Measurements from ENCODE around the gene SLC52A3.
"Not testable (repeated sequence)": the region's sequence is repeated elsewhere in the genome, so short reads cannot be mapped to it uniquely, and the experiment has no call there.

The SLC52A3 gene

DNA sequence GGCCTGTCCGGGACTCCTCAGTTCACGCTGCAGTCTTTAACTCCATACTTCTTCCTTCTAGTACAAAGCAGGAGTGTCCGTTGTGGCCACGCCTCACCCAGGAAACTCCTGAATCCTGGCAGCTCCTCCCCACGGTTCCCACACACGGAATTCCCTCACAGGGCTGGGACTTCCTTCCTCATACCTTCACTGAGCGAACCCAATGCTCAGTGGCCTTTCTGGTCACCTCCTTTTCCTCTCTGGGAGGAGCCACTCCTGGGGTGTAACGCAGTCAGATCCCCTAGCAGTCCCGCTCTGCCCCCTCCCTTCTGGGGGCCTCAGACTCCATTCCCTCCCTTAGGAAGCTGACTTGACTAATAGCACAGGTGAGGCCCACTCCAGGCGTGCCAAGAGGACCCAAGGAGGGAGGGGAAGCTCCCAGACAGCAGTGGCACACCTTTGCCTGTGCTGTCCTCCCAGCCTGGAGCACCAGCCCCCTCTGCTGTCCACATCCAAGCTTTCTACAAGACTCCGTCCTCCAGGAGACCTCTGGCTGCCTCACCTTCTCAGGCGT, at the start of gene SLC52A3:
Gene SLC52A3, minus strand, starts transcription at position 75 of the 553 bp plus-strand sequence. CDS start 2,726 bp downstream, outside the sequence.
- DNase-seq (ENCODE audit: low read depth): no peak
- TF ChIP-seq, protein P1, sequence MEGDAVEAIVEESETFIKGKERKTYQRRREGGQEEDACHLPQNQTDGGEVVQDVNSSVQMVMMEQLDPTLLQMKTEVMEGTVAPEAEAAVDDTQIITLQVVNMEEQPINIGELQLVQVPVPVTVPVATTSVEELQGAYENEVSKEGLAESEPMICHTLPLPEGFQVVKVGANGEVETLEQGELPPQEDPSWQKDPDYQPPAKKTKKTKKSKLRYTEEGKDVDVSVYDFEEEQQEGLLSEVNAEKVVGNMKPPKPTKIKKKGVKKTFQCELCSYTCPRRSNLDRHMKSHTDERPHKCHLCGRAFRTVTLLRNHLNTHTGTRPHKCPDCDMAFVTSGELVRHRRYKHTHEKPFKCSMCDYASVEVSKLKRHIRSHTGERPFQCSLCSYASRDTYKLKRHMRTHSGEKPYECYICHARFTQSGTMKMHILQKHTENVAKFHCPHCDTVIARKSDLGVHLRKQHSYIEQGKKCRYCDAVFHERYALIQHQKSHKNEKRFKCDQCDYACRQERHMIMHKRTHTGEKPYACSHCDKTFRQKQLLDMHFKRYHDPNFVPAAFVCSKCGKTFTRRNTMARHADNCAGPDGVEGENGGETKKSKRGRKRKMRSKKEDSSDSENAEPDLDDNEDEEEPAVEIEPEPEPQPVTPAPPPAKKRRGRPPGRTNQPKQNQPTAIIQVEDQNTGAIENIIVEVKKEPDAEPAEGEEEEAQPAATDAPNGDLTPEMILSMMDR (IDR thresholded peaks at IDR 0.05; ENCODE audit: low read length, missing control alignments): no peak

DNA sequence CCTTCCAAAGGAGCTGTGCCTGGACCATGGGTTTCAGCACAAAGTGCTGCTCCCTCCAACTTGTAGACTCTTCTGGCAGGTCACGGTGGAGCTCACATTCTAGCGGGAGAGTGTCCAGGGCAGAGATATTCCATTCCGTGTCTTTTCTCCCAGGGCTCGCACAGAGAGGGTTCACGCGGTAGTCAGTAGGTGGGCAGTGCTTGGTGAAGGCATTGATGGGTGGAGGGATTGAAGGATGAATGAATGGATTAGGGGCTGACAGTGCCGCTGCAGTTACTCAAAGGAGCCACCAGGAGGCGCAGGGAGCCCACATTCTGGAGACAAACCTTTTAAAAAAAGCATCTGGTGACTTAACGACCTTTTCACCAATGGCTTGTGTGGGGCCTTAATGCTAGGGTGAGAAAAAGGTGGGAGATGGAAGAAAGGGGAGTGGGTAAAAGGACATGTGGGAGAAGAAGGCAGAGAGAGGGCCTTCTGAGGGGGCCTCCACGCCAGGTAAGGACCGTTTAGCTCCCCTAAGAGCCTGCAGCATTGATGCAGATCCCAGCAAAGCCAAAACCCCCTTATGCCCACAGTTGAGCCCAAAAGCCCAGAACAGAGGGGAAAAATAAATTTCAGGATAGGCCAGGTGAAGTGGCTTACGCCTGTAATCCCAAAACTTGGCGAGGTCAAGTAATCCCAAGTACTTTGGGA, 47.8 kb upstream of the SLC52A3 start:
- H3K4me3 ChIP-seq (replicated peaks; ENCODE audit: low read depth, low read length): no peak overlapping the region
- DNase-seq (ENCODE audit: low read depth): peak; percentile 65
- TF ChIP-seq, protein P1 (IDR thresholded peaks at IDR 0.05; ENCODE audit: low read length, missing control alignments): peak; percentile 97

More for the DNA sequence above, at the start of gene SLC52A3:
- H3K4me3 ChIP-seq (replicated peaks; ENCODE audit: low read depth, low read length): no peak within 1 kb of the TSS

DNA sequence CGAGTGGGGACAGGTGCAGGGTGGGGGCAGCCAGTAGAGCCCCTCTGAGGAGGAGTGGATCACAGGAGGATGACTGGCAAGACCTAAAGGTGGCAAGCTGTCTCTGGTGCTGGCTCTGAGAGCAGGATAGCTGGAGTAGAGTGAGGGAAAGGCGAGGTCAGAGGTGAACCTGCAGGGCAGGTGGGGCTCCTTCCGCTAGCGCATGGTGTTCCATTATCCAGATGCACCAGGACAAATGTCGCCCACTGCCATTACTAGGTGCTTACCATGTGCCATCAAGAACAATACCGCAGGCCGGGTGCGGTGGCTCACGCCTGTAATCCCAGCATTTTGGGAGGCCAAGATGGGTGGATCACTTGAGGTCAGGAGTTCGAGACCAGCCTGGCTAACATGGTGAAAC, 46.9 kb upstream of the SLC52A3 start:
- H3K4me3 ChIP-seq (replicated peaks; ENCODE audit: low read depth, low read length): no peak overlapping the region
- DNase-seq (ENCODE audit: low read depth): no peak
- TF ChIP-seq, protein P1 (IDR thresholded peaks at IDR 0.05; ENCODE audit: low read length, missing control alignments): no peak

DNA sequence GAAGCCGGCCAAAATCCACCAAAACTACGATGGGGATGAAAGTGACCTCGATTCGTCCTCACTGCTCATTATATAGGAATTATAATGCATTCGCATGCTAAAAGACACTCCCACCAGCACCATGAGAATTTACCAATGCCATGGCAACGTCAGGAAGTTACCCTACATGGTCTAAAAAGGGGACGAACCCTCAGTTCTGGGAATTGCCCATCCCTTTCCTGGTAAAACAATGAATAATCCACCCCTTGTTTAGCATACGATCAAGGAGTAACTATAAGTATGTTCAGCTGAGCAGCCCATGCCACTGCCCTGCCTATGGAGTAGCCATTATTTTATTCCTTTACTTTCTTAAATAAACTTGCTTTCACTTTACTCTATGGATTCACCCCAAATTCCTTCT, 45.1 kb upstream of the SLC52A3 start:
- peak; percentile 18 for DNase-seq (ENCODE audit: low read depth)
- TF ChIP-seq, protein P1 (IDR thresholded peaks at IDR 0.05; ENCODE audit: low read length, missing control alignments): no peak
- no peak overlapping the region for H3K4me3 ChIP-seq (replicated peaks; ENCODE audit: low read depth, low read length)

DNA sequence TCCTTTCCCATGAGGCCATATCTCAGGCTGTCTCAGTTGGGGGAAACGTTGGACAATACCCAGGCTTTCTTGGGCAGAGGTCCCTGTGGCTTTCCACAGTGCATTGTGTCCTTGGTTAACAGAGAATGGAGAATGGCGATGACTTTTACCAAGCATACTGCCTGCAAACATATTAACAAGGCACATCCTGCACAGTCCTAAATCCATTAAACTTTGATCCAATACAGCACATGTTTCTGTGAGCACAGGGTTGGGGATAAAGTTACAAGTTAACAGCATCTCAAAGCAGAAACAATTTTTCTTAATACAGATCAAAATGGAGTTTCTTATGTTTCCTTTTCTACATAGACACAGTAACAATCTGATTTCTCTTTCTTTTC, 44.1 kb upstream of the SLC52A3 start:
- not testable (repeated sequence) for DNase-seq (ENCODE audit: low read depth); H3K4me3 ChIP-seq (replicated peaks; ENCODE audit: low read depth, low read length)

DNA sequence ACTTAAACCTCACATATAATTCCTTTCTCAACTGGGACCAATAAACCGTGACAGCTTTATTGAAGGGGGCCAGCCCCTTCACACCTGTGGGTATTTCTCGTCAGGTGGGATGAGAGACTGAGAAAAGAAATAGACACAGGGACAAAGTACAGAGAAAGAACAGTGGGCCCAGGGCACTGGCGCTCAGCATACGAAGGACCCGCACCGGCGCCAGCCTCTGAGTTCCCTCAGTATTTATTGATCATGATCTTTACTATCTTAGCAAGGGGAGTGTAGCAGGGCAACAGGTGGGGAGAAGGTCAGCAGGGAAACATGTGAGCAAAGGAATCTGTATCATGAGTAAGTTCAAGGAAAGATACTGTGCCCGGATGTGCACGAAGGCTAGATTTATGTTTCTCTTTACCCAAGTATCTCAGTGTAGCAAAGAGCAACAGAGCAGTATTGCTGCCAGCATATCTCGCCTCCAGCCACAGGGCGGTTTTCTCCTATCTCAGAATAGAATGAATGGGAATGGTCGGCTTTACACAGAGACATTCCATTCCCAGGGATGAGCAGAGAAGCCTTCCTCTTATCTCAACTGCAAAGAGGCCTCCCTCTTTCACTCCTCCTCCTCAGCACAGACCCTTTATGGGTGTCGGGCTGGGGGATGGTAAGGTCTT, 43.6 kb upstream of the SLC52A3 start:
- not testable (repeated sequence) for DNase-seq (ENCODE audit: low read depth)

DNA sequence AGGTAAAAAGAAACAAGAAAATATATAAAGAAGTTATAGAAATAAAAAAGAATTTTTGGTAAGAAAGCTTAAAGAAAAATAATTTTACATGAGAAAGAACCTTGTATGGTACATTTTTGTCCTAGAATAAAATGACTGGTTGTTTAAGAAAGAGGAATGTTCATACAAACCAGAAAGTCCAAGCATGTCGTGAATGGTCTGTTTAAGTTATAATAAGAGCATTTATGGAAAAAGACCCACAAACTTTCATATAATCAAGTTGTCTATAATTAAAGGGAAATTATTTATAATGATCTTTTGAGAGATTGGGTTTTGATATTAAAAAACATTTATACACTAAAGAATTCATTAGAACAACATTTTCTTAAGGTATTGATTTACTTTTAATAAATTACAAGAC, 37.4 kb upstream of the SLC52A3 start:
- TF ChIP-seq, protein P1 (IDR thresholded peaks at IDR 0.05; ENCODE audit: low read length, missing control alignments): no peak
- no peak for DNase-seq (ENCODE audit: low read depth)

More for the DNA sequence above, 43.6 kb upstream of the SLC52A3 start:
- H3K4me3 ChIP-seq (replicated peaks; ENCODE audit: low read depth, low read length): not testable (repeated sequence)

DNA sequence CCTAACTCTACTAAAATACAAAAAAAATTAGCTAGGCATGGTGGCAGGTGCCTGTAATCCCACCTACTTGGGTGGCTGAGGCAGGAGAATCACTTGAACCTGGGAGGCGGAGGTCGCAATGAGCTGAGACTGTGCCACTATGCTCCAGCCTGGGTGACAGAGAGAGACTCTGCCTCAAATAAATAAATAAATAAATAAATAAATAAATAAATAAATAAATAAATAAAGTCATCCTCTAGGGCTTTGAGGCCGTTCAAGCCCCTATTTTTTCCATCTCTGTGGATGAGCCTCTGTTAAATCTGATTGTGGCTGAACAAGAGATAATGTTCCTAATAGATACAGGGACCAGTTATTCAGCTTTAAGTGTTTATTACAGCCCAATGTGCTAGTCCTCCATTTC, 33.4 kb upstream of the SLC52A3 start:
- TF ChIP-seq, protein P1 (IDR thresholded peaks at IDR 0.05; ENCODE audit: low read length, missing control alignments): no peak
- H3K4me3 ChIP-seq (replicated peaks; ENCODE audit: low read depth, low read length): no peak overlapping the region
- no peak for DNase-seq (ENCODE audit: low read depth)

More for the DNA sequence above, 37.4 kb upstream of the SLC52A3 start:
- no peak overlapping the region for H3K4me3 ChIP-seq (replicated peaks; ENCODE audit: low read depth, low read length)

DNA sequence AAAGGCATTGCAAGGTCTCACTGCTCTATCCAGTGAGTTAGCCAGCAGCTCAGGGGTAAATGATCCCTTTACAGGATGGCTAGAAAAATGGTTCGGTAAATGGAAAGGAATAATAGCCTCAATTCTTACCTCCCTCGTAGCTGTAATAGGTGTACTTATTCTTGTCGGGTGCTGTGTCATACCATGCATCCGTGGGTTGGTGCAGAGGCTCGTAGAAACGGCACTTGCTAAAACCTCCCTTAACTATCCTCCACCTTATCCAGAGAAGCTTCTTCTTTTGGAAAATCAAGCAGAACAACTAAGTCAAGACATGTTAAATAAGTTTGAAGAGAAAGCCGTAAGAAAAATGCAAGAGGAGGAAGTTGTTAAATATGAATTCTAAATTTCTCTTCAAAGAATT, 31.7 kb upstream of the SLC52A3 start:
- H3K4me3 ChIP-seq (replicated peaks; ENCODE audit: low read depth, low read length); DNase-seq (ENCODE audit: low read depth): not testable (repeated sequence)

DNA sequence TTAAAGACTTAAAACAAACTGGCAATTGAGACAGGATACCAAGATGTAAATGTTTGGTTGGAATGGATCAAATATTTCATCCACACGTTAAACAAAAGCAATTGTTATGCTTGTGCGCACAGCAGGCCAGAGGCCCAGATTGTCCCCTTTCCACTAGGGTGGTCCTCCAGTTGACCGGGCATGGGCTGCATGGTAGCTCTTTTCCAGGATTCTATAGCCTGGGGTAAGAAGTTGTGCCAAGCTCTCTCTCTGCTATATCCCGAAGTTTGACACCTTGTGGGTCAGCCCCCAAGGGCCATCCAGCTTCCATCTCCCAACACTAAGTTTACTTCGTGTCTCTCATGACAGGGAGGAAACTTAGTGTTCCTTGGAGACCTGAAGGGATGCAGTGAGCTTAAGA, 30.4 kb upstream of the SLC52A3 start:
- DNase-seq (ENCODE audit: low read depth); H3K4me3 ChIP-seq (replicated peaks; ENCODE audit: low read depth, low read length): not testable (repeated sequence)

Measured in fibroblast of pulmonary artery (primary cell).